SW 1271 (cell line): ENCODE results near the gene RNMT.
"Not testable (repeated sequence)": the region's sequence is repeated elsewhere in the genome, so short reads cannot be mapped to it uniquely, and the experiment has no call there.

Source experiments
- DNase-seq, 2 experiments: peaks; one replicate each; lab custom pipeline; 2025; lab: John Stamatoyannopoulos, UW

The RNMT gene

DNA sequence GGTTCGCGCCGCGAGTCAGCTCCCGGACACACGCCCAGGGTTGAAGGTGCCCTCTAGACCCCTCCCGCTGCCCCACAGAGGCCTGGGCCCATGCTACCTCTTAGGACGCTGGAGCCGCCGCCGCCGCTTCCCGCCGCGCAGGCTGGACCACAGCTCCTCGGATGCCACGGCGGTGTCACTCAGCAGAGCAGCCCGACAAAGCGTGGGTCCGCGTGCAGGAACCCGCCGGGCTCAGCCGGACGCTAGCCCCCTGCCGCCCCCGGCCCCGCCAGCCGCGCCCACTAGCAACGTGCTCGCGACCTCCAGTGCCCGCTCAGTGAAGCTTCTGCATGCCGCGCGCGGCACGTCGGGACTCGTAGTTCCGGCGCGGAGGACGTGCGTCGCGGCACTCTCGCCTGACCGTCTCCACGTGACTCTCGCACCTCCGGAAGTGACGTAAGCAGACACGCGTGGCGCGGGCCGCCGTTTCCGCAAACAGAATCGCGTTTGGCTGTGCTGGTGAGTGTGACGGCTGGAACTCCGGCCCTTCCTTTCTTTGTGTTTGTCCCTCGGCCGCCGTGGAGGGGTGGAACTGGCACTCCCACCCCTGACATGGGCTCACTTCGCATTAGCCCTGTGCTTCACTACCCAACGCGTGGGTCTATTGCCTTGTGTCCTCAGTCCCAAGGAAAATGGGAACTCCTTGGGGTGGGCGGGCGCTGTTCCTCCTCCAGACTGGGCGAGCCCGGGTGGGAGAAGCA is at the start of gene RNMT, which contains the start of gene FAM210A:
Gene RNMT, plus strand, starts transcription at position 442 of the 740 bp plus-strand sequence. CDS start 4,845 bp downstream, outside the sequence.
Gene FAM210A, minus strand, starts transcription at position 327 of the 740 bp plus-strand sequence. CDS start 44,481 bp downstream, outside the sequence.
- peak; percentile 71 to 84 for DNase-seq

DNA sequence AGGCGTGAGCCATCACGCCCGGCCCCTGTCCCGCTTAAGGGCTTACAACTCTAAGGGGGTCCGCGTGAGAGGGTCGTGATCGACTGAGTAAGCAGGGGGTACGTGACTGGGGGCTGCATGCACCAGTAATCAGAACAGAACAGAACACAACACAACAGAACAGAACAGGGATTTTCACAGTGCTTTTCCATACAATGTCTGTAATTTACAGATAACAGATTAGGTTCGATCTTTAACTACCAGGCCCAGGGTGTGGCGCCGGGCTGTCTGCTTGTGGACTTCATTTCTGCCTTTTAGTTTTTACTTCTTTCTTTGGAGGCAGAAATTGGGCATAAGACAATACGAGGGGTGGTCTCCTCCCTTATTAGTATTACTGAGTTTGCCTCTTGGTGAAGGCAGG is 49.1 kb upstream of the RNMT start:
- DNase-seq = not testable (repeated sequence)

DNA sequence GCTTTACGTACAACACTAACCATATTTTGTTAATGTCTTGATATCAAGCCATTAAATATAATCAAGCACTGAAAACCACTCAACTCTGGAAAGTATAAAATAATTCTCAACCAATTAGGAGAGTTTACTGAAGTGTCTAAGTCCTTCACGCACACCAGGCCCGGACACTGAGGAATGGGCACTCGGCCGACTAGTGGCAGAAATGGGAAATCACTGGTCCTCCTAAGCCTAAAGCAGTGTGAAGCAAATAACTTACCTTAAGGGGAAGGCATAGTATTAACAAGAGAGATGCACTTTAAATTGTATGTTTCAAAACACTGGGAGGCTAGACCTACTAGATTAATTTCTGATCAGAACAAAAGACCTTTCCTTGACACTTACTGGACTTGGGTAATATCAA is 45.9 kb upstream of the RNMT start:
- DNase-seq = peak in 1 of 2 experiments; percentile 11

DNA sequence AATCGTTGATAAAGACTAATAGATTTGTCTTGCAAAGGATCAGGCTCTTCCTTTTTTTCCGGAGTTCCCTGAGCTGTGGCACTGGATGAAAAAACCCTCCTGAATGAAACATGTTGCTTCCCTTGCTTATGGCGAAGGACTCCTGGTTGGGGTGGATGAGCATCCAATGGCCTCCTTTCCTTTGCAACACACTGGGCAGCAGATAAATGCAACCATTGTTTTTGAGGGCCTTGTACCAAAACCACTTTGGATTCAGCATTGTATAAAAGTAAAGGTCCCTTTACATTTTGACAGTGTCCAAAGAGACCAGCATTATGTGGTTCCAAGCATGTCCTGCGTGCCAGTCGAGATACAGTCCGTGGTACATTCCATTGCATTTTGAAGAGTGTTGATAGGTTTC is 44.8 kb upstream of the RNMT start:
- no peak for DNase-seq

DNA sequence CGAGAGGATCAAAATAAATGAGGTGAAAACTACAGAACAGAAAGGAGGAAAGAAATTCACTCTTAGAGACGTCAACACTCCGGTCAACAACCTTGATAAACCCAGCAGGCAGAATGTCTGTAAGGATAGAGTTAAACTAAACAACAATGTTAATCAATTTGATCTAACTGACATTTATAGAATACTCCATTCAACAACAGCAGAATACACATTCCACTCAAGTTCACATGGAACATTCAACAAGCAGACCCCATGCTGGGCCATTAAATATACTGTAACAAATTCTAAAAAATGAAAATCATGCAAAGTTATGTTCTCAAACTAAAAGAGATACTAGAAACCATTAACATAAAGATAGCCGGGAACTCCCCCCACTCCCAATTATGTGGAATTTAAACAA is 41.9 kb upstream of the RNMT start:
- no peak for DNase-seq

DNA sequence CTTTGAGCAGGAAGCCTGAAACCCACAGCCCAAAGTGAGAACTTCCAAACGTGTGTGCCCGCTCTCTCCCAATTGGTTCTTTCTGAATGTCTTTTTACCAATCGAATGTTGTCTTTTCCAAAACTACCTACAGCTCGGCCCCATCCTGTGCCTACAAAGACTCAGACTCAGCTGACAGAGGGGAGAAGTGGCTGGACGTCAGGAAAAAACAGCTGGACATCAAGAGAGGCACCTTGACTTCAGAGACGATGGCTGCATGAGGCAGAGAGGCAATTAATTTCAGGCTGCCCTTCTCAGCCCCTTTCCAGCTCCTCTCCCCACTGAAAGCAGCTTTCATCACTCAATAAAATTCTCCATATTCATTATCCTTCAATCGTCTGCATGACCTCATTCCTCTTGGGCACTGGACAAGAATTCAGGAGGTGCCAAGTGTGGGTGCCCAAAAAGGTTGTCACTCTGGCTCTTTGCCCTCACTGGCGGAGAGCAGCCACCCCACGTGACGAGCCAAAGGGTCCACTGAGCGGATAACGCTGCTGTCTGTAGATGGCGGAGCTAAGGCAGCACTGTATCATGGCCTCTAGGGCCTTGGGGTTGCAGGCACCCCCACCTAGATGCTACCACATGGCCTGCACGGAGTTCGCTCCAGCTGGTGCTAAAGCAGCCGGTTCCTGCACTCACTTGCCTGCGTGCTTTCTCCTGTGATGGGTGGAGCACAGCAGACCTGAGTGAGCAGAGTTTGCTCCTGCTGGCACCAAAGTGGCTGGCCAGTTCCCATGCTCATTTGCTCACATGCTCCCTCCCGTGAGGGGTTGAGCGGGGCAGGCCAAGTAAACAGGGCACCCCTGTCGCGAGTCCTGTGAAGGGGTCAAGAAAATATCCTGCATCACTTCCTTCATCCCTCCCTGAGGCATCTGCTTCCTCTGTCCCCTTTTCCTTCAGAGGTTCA is 38.0 kb upstream of the RNMT start:
- DNase-seq = no peak

DNA sequence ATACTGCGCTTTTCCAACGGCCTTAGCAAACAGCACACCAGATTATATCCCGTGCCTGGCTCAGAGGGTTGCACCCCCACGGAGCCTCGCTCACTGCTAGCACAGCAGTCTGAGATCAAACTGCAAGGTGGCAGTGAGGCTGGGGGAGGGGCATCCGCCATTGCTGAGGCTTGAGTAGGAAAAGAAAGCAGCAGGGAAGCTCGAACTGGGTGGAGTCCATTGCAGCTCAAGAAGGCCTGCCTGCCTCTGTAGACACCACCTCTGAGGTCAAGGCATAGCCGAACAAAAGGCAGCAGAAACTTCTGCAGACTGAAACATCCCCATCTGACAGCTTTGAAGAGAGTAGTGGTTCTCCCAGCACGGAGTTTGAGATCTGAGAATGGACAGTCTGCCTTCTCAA is 36.4 kb upstream of the RNMT start:
- DNase-seq = not testable (repeated sequence)

DNA sequence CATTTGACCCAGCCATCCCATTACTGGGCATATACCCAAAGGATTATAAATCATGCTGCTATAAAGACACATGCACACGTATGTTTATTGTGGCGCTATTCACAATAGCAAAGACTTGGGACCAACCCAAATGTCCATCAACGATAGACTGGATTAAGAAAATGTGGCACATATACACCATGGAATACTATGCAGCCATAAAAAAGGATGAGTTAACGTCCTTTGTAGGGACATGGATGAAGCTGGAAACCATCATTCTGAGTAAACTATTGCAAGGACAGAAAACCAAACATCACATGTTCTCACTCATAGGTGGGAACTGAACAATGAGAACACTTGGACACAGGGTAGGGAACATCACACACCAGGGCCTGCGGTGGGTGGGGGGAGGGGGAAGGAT is 31.1 kb upstream of the RNMT start:
- not testable (repeated sequence) for DNase-seq

DNA sequence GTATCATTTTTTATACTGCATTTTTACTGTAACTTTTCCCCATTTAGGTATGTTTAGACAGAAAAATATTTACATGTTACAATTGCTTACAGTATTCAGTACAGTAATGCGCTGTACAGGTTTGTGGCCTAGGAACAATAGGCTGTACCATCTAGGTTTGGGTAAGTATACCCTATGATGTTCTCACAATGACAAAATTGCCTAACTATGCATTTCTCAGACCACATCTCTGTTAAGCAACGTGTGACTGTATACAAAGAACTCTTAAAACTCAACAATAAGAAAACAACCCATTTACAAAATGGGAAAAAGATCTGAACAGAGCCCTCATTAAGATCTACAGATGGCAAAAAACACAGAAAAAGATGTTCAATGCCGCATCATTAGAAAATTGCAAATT is 29.5 kb upstream of the RNMT start:
- DNase-seq = no peak

DNA sequence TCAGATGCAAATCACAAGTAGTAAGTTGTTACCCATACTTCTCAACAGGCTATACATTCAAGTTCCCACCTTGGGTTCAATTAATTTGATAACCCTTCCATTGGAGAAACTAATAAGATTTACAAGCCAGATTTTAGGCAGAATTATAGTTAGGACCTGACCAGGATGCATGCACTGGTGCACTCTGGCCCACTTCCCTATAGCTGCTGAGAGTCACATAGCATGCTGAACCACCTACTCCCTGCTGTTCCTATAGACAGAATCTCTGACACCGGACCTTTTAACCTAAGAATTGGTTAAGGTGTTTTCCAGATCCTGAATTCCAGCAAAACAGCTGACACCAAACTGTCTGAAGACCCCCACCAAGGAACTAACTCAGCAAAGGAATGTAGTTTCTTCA is 26.3 kb upstream of the RNMT start:
- DNase-seq = no peak

DNA sequence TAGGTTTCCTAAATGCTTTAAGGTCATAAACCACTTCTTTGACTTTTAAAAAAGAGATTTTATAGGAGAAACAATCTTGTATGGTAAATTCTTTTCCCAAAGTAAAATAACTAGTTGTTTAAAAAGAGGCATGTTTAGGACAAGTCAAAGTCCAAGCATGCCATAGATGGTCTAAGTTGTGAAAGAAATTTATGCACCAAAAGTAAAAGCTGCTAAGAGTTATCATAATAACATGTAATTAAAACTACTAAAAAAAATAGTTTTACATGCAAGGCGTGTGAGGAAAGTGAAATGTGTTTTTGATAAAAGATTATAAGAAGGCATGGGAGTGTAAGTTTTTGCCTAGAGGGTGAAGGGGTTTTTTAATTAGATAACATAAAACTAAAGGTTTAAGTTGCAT is 22.6 kb upstream of the RNMT start:
- peak in 1 of 2 experiments; percentile 2 for DNase-seq

DNA sequence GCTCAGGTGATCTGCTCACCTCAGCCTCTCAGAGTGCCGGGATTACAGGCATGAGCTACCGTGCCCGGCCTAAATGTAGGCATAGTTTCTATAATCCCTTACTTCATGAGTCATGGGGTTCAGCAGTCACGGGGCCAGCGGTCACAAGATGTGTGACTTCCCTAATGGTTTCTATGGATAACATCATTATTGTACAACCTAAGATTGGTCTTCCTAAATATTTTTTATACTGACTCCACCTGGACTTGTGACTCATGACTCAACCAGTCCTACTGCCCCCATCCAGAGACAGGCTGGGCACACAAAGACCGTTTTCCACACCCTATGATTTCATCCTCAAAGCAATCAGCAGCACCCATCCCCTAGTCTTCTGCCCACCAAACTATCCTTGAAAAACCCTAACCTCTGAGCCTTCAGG is 16.1 kb upstream of the RNMT start:
- no peak for DNase-seq

DNA sequence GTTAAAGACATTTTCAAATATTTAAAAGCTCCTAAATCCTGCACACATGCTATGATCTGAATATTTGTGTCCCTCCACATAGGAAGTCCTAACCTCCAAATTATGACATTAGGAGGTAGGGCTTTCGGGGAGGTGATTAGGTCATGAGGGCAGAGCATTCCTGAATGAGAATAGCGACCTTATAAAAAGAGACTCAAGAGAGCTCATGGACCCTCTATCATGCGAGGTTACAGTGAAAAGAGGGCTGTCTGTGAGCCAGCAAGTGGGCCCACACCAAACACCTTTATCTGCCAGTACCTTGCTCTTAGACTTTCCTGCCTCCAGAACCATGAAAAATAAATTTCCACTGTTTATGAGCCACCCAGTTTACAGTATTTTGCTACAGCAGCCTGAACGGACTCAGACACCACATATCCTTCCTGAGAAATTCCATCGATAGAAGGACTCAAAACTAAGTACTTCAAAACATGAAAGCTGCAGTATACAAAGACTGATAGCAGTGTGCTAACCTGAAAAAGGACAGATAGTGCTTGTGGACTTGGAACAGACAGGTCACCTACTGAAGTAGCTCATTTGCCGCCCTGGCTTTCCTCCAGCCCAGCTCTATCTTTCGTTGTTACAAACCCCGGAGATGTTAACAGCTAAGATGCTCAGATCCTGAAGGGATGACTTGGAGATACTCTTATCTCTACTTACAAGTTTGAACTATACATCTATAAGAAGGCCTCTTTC is 13.9 kb upstream of the RNMT start:
- DNase-seq = no peak

DNA sequence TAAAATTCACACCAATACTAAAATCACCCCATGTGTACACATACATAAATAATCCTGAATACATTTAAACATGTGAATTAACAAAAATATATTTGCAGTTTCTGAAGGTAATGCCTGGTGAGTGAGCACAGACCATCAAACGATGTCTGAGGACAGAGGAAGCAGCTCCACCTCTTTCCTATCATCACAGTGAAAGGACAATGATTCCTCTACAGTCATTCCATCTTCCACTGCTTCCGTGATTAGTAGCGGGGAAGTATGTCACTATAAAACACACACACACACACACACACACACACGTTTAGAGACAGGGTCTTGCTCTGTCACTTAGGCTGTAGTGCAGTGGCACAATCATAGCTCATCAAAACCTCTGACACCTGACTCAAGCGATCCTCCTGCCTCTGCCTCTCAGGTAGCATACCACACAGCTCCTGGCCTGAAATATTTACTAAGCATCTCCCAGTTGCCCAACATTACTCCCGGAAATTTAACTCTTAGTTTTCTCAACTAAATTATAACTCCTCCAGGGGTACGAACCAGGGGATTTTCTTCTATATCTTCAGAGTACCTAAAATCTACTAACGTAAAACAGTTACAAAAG is 12.9 kb upstream of the RNMT start:
- no peak for DNase-seq

DNA sequence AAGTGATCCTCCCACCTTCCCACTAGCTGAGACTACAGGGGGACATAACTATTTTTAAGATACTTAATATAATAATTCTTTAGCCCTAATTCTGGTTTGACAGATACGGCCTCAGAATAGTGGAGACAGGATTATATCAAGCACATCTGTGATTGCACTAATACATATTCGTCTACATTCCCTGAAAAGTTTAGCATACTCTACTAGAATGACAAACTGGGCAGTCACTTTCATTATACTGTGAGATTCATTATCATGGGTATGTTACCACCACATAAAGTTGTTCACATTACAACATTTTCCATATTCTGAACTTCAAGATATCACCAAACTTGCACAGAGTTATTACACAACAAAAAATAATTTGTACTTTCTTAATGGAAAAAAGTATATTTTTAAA is 11.1 kb upstream of the RNMT start:
- DNase-seq = no peak

DNA sequence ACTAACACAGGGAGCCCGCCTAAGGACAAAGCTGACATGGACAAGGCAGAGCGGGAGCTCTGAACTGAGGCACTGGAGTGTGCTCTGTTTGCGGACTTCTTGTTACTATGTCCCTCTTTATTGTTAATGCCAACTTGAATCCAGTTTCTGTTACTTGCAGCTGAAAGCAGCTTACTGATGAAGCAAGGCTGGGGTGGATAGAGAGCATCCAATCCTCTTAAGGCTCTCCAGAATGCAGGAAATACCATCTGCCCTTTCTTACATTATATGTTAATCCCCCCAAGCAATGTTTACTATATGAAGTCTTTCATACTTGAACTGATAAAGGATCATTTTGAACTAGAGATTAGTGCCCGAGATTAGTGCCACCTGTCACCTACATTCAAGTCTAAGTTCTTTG is 9.6 kb upstream of the RNMT start:
- DNase-seq = no peak

DNA sequence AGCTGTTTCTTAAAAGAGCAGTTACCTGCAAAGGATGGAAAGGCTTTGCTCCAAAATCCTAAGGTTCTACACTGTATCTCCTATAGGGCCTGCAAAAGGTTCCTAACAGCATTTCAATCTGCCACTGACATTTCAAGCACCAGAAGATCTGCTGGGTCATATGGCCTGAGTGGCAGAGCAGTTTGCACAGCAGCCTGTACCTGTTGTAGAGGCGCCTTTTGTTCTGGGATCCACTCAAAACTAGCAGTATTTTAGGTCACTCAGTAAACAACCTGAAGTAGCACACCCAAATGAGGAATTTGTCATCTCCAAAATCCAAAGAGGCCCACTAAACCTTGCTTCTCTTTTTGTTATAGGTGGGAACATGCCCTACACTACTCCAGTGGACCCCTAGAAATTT is 6.3 kb upstream of the RNMT start:
- DNase-seq = no peak

DNA sequence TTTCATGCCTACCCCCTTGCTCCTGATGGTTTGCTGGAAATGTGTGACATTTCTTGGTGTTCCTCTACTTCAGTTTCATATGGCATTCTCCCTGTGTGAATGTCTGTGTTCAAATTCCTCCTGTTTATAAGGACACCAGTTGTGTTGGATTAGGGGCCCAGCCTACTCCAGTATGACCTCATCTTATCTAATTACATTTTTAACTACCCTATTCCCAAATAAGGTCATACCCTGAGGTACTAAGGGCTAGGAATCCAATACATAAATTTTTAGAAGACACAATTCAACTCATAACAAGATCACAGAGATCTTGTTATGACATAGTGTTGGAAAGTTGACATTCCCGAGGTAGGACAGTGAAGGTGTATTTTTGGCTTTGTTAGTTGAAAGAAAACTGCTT is 5.6 kb upstream of the RNMT start:
- DNase-seq = no peak

DNA sequence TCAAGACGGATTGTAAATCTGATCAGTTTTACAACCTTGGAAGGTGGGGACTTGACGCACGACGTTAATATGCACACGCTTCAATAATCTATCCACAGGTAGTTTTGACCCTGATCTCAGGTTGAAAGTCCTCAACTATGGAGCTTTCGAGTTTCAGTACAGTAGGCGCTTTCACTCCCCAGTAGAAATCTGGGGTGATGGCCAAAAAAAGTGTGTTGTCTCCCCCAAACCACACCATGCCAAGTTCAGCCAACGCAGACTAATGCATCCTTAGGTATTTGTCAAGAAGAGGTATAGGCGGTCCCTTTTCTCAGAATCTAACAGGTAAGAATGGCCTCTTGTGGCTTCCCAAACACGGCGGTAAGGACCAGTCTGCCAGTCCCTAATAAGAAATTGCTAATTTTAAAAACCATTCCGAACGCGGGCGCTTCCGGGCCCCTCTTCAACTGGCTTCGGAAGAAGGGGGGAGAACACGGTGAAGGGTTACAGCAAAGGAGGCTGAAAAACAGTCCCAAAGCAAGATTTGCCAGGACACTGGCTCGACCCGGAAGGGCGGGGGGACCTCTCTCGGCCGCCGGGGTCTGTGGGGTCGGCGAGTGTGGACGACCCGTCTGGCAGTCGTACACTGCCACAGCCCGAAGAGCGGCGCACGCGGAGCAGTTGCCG is 774 bp upstream of the RNMT start:
- DNase-seq = no peak

DNA sequence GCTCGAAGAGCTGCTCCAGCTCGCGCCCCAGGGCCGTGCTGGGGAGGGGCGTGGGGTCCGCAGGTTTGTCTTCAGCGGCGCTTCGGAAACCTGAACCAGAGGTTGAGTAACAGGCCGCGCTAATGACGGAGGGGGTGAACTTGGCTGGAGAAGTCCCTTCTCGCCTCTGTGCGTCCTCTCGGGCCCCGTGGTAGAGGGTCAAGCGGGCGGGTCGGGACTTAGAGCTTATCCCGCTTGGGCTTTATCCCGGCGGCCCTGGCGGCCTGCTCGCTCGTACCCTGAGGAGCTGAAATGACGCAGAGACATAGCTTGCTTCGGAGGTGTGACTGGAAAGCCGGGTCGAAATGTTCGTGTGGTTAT is 479 bp downstream of the RNMT start:
- DNase-seq = peak in 1 of 2 experiments; percentile 21

DNA sequence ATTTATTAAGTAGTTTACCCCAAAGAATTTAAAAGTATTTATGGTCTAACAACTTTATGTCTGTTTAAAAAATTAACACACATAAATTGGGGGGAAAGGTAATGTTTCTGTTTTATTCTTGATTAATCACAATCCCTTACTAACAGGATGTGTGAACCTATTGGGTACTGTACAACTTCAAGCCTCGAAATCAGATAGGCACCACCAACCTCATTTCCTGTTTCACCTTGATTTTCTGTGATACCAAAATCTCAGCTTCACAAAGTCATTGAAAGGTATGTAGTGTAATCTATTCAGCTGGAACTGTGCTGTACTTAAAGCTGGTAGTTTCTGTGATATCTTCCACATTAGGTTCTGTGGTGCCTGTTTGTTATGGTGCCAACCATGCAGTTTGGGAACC is 4.0 kb downstream of the RNMT start:
- no peak for DNase-seq
